ENCODE results near the gene ITPR2.

ITPR2 gene

DNA sequence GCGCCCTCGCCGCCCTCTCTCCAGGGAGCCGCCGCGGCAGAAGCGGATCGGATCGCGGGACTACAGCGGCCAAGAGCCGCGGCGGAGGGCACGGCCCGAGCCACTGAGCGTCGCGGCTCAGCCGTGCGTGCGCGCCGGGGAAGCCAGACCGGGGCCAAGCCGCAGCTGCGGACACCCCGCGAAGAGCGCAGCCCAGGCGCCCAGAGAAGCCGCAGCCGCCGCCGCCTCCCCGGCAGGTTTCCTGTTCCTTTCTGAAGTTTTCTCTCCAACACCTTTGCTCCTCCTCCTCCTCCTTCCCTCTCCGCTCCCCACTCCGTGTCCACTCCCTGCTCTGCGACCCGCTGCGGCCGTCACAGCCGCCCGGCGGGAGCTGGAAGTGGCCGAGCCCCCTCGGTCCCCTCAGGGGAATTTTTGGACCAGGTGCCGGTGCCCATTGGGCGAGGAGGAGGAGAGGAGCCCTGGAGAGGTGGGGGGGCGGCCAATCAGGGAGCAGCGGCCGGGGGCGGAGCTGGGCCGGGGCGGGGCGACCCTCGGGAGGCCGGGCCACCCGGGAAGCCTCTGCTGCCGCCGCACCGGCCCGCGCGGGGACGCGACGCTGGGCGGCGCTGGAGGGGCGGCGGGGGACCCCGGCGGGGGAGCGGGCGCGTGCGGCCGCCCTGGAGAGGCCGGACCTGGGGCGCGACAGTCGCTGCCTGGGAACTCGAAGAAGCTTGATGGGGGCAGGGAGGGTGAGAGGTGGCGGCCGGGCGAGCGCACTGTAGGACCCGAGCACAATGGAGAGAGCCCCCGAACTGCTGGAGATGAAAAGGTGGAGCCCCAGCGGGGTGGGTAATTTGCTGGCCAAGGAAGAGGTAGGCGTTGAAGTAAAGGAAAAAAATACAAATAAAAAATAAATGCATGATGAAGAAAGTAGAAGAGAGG is at the start of gene ITPR2:
TSS of gene ITPR2 (minus strand) at position 373 of the 921 bp plus-strand sequence. CDS start 413 bp downstream, outside the sequence.
- CTCF ChIA-PET: interaction anchor here (0.6 to 5.7 kb wide), 39 partner anchors 10 to 820 kb away, joined by 3 to 42 read pairs (median 5); partner anchors contain the start of gene TM7SF3
- TF ChIP-seq, protein P1, sequence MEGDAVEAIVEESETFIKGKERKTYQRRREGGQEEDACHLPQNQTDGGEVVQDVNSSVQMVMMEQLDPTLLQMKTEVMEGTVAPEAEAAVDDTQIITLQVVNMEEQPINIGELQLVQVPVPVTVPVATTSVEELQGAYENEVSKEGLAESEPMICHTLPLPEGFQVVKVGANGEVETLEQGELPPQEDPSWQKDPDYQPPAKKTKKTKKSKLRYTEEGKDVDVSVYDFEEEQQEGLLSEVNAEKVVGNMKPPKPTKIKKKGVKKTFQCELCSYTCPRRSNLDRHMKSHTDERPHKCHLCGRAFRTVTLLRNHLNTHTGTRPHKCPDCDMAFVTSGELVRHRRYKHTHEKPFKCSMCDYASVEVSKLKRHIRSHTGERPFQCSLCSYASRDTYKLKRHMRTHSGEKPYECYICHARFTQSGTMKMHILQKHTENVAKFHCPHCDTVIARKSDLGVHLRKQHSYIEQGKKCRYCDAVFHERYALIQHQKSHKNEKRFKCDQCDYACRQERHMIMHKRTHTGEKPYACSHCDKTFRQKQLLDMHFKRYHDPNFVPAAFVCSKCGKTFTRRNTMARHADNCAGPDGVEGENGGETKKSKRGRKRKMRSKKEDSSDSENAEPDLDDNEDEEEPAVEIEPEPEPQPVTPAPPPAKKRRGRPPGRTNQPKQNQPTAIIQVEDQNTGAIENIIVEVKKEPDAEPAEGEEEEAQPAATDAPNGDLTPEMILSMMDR (IDR thresholded peaks at IDR 0.05; ENCODE audit: control extremely low read depth, extremely low read depth, low read depth, missing control alignments): peak; percentile 66
- peak; percentile 99 for DNase-seq (ENCODE audit: extremely low spot score)
- POLR2A ChIA-PET: interaction anchor here (0.6 to 1.4 kb wide), 8 partner anchors 12 to 75 kb away, joined by 3 to 5 read pairs (median 3); no protein-coding TSS in a partner anchor

- ChIA-PET CTCF (interaction anchor here (1.3 to 6.2 kb wide), 7 partner anchors 10 to 26 kb away, joined by 5 to 81 read pairs (median 14); no protein-coding TSS in a partner anchor), POLR2A (no interaction called here)
- TF ChIP-seq, protein P1 (IDR thresholded peaks at IDR 0.05; ENCODE audit: control extremely low read depth, extremely low read depth, low read depth, missing control alignments): no peak
- DNase-seq (ENCODE audit: extremely low spot score): no peak
These were observed 47.6 kb upstream of the ITPR2 start for GRCh38 chr12:26880625-26881024.

DNA sequence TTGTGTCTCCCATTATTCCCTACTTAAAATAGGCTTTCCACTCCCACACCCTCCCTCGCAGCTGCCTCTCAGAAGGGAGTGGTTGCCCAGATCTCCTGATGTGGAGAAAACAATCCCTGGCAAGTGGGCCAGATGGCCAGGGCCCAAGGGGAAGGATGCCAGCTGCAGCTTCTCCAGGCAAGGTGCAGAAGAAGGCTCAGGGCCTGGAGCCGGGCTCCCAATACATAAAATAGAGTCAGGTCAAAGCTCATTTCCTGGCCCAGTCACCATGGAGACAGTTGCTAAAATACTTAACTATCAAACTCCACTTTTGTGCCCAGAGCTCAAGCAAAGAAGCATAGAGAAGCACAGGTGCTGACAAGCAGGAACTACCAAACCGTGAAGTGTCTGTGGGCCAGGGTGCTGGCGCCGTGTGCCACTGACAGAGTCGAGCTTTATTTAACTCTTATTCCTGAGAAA is 45.7 kb upstream of the ITPR2 start:
- POLR2A ChIA-PET: no interaction called here
- DNase-seq (ENCODE audit: extremely low spot score): peak; percentile 56
- TF ChIP-seq, protein P1 (IDR thresholded peaks at IDR 0.05; ENCODE audit: control extremely low read depth, extremely low read depth, low read depth, missing control alignments): no peak
- CTCF ChIA-PET: interaction anchor here (0.8 to 4.5 kb wide), 12 partner anchors 8 to 322 kb away, joined by 3 to 15 read pairs (median 6); partner anchors contain the start of gene ITPR2

DNA sequence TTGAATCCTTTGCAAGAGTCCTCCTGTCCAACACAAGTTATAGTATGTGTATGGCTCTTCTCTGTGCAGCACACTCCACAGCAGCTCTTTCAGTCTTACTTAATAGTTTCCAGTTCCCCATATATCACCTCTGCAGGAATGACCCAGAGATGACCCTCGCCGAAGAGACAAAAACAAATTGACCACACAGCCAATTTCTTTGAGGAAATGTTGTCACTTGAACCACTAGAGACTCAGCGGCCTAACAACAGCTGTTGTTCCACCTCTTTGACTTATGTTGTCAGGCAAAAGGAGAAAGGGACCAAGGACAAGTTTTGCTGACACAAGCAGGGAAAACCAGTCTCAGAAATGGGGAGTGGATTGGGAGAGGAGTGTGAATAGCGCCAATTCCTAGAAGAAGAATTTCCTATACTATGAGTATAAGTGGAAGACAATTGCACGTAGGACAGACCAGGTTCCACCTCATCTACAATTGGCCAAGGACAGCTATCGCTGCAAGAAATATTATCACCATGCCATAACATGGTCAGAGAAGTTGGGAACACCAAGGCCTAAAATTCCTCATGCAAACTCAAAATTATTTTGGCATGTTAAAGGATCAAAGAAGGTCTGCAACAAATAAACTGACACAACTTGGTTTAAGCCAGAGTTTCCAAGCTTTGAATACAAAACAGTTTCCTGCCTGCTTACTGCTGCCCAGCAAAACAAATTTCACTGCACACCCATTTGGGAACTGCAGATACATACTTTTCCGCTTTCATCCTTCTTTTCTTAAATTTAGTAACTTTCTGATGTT is 41.7 kb upstream of the ITPR2 start:
- DNase-seq (ENCODE audit: extremely low spot score): peak; percentile 59
- ChIA-PET POLR2A (interaction anchor here (1.1 kb wide), 1 partner anchor 41 kb away, joined by 3 read pairs; the partner anchor contains the start of gene ITPR2), CTCF (interaction anchor here (1.0 to 4.3 kb wide), 4 partner anchors 10 to 29 kb away, joined by 5 to 56 read pairs (median 10); no protein-coding TSS in a partner anchor)
- TF ChIP-seq, protein P1 (IDR thresholded peaks at IDR 0.05; ENCODE audit: control extremely low read depth, extremely low read depth, low read depth, missing control alignments): no peak

GRCh38 chr12:26872625-26873024 is 39.6 kb upstream of the ITPR2 start:
- TF ChIP-seq, protein P1 (IDR thresholded peaks at IDR 0.05; ENCODE audit: control extremely low read depth, extremely low read depth, low read depth, missing control alignments): no peak
- ChIA-PET CTCF (interaction anchor here (1.3 to 5.8 kb wide), 5 partner anchors 11 to 80 kb away, joined by 3 to 71 read pairs (median 5); partner anchors contain the start of gene ITPR2), POLR2A (no interaction called here)

More at GRCh38 chr12:26872625-26873024, 39.6 kb upstream of the ITPR2 start:
- DNase-seq (ENCODE audit: extremely low spot score): no peak

Data from GM10248 (cell line).